Colonic mucosa (tissue), 4 donors: ENCODE data around the gene COX6B2. TPM values are rescaled to one million over a fixed set of nuclear protein-coding genes. Genes with fewer than 3 reads are reported as not detected.
A peak's percentile ranks its signal among the peaks of the same experiment; 100 is the strongest.
"Not testable (repeated sequence)": the region's sequence is repeated elsewhere in the genome, so short reads cannot be mapped to it uniquely, and the experiment has no call there.

ENCODE experiments used
- DNase-seq: peaks from one replicate; pipeline ENCODE4 v3.0.0-alpha.2; 2020
- H3K27ac ChIP-seq: fragments of 200-600 bp; one replicate; pipeline ENCODE4 v1.8.0; 2021
- H3K27me3 ChIP-seq: fragments of 200-600 bp; one replicate; pipeline ENCODE4 v1.8.0; 2021
- H3K36me3 ChIP-seq: fragments of 200-600 bp; one replicate; pipeline ENCODE4 v1.8.0; 2021
- H3K4me1 ChIP-seq: fragments of 200-600 bp; one replicate; pipeline ENCODE4 v1.8.0; 2021; ENCODE audit warnings: mild to moderate bottlenecking
- H3K4me3 ChIP-seq: fragments of 200-600 bp; one replicate; pipeline ENCODE4 v1.8.0; 2021
- H3K9ac ChIP-seq, 2 donors: one replicate each; pipeline ENCODE4 v1.7.0; 2013; ENCODE audit warnings: control low read depth in 2 of 2, low read depth in 2 of 2, low read length in 2 of 2
- H3K9me3 ChIP-seq: fragments of 200-600 bp; one replicate; pipeline ENCODE4 v1.8.0; 2021
- CTCF ChIP-seq: fragments of 200-600 bp; IDR thresholded peaks from one replicate; pipeline ENCODE4 v1.8.0; 2022; ENCODE audit warnings: antibody characterized with exemption, mild to moderate bottlenecking
- intact Hi-C: fragments of 100-400 bp; cut with DNase I; formaldehyde crosslinking; loops from one replicate; pipeline ENCODE4 v1.14.1; 2022
- total RNA-seq, 2 donors: library from RNA; stranded (reverse); fragmentation: NEBNext Ultra II Directional in 1 of 2; extraction: Animal tissue kit (Norgen Biotek cat#: 25700) in 1 of 2; gene quantifications; one replicate each; pipeline ENCODE4 v1.2.1, GENCODE V29; 2021
- donor health status: healthy.
- donor health status: DM: no; HTN: no; CAD: no.
- donor health status: DM: no; HTN: no; CAD: no.

Gene COX6B2, protein sequence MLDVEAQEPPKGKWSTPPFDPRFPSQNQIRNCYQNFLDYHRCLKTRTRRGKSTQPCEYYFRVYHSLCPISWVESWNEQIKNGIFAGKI
- total RNA-seq, result 10 to 100 TPM; 12.9 to 15.2 TPM

DNA sequence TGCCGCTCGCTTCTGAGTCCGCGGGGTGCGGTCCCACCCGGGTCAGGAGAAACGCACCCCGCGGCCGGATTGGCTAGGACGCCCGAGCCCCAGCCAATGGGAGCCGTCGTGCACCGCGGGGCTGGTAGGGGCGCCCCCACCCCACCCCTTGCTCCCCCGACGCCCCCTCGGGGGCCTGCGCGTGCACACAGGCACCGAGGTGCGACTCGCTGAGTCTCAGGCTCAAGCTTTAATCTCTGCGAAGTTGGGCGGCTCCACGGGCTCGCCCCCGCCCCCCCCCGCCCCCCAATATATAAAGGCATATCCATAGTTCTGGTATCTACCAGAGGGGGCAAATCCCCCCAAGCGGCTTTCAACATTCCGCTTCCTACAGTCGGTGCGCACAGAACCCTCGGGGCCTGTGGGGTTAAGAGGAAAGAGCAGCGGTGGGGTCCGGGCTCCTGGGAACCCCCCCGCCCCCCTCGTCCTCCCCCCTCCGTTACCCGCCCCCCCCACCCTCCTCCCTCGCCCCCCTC, at the start of gene COX6B2:
Gene COX6B2 (minus strand): TSS at position 22 of the 515 bp plus-strand sequence. CDS start 198 bp downstream, outside the sequence.
- Histone ChIP-seq H3K9me3 (no peaks in the 10 kb centered on the region), H3K4me3 (peak within 1 kb of the TSS; percentile 40), H3K36me3 (no peaks in the 10 kb centered on the region), H3K4me1 (peaks cover 5% of the 10 kb centered on the region), H3K9ac (peak within 1 kb of the TSS; percentile 55 to 83), H3K27ac (no peak within 1 kb of the TSS), H3K27me3 (peaks cover 18% of the 10 kb centered on the region)
- intact Hi-C loops, result no loop called here
- no peak for DNase-seq
- no peak for TF ChIP-seq CTCF

DNA sequence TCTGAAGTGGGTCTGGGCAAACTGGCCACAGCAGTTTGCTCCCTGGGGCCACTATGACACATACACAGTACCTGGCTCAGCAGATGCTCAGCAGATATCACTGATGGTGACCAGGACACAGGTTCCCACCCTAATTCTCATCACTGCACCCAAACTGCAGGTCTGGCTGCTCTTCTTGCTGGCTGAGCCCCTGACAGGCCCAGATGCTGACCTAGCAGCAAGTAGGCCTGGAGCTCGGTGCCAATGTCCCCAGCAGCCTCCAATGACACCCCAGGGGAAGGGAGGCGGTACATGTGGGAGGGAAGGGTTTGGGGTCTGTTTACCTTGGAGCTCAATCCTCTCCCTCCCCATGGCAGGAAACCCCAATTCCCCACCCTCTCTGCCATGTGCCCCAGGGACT, 48.0 kb upstream of the COX6B2 start:
- H3K36me3 ChIP-seq, result peaks cover 16% of the 10 kb centered on the region
- intact Hi-C loops, result no loop called here
- no peak for TF ChIP-seq CTCF
- H3K9ac ChIP-seq, result no peak overlapping the region
- H3K4me1 ChIP-seq, result peaks cover 6% of the 10 kb centered on the region
- H3K27me3 ChIP-seq, result no peaks in the 10 kb centered on the region
- no peaks in the 10 kb centered on the region for H3K9me3 ChIP-seq
- H3K4me3 ChIP-seq, result no peak overlapping the region
- DNase-seq, result no peak
- H3K27ac ChIP-seq, result no peak overlapping the region

- H3K4me3 ChIP-seq, H3K9ac ChIP-seq, H3K4me1 ChIP-seq, H3K27ac ChIP-seq, H3K27me3 ChIP-seq, intact Hi-C loops, H3K9me3 ChIP-seq, DNase-seq: not testable (repeated sequence)
- peaks cover 16% of the 10 kb centered on the region for H3K36me3 ChIP-seq
Measured at GRCh38 chr19:55401390-55401789, 46.9 kb upstream of the COX6B2 start.

GRCh38 chr19:55400281-55401087, 46.0 kb upstream of the COX6B2 start:
- Histone ChIP-seq H3K9me3 (no peaks in the 10 kb centered on the region), H3K9ac (no peak overlapping the region), H3K36me3 (peaks cover 16% of the 10 kb centered on the region), H3K27me3 (no peaks in the 10 kb centered on the region), H3K4me3 (no peak overlapping the region), H3K4me1 (no peaks in the 10 kb centered on the region), H3K27ac (no peak overlapping the region)
- intact Hi-C loops, result no loop called here
- no peak for DNase-seq
- no peak for TF ChIP-seq CTCF

DNA sequence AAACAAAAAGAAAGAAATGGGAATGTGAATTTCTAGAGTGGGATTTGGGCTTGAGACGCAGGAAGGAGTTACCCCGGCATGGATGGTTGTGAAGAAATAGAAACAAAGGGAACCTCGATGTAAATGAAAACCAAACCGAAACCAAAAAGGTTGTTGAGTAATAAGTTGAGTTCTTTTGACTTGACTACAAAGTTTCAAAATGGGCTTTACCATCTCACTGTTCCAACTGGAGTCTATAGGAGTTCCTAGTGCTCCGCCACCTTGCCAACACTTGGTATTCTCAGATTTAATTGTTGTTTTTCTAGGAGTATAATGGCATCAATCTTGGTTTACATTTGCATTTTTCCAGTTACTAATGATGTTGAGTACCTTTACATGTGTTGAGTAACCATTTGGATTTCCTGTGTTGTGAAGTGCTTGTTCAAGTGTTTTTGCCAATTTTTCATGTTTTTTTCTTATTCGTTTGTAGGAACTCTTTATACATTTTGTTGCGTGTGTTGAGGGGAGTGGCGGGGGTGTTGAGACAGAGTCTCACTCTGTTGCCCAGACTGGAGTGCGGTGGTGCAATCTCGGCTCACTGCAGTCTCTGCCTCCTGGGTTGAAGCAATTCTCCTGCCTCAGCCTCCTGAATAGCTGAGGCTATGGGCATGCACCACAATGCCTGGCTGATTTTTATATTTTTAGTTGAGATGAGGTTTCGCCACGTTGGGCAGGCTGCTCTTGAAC, 43.8 kb upstream of the COX6B2 start:
- Histone ChIP-seq H3K4me3 (no peak overlapping the region), H3K27ac (no peak overlapping the region)

More for the DNA sequence above, 43.8 kb upstream of the COX6B2 start:
- H3K27me3 ChIP-seq, result no peaks in the 10 kb centered on the region
- peaks cover 16% of the 10 kb centered on the region for H3K36me3 ChIP-seq
- no peak overlapping the region for H3K9ac ChIP-seq
- intact Hi-C loops, result no loop called here
- H3K9me3 ChIP-seq, result no peaks in the 10 kb centered on the region
- DNase-seq, result no peak
- H3K4me1 ChIP-seq, result no peaks in the 10 kb centered on the region
- no peak for TF ChIP-seq CTCF
